Activated naive CD8-positive, alpha-beta T cell treated with anti-CD3 and anti-CD28 coated beads, Interleukin-2, amount 10 ng/mL, durations not matched to agents 7 days and 5 days (primary cell): ENCODE results near the gene CEACAM16. TPM values are rescaled to one million over a fixed set of nuclear protein-coding genes. Genes with fewer than 3 reads are reported as not detected.

Experiments
- ATAC-seq: fragments of 150-1000 bp; cut with Tn5 transposase; one replicate; pipeline ENCODE4 v1.10.0; 2021; ENCODE audit warnings: low read depth, moderate library complexity
- POLR2A ChIA-PET: fragments of 350-600 bp; sonication (Branson Sonifier 250); formaldehyde crosslinking; loops from one replicate; lab custom pipeline; 2021; ENCODE audit warnings: antibody characterized with exemption; lab: Charles Lee
- DNase-seq: peaks from one replicate; pipeline ENCODE4 v3.0.0; 2021
- H3K27ac Mint-ChIP-seq: one replicate; pipeline ENCODE4 v1.8.0; 2022; ENCODE audit warnings: mild to moderate bottlenecking, mixed read lengths
- H3K27me3 Mint-ChIP-seq: one replicate; pipeline ENCODE4 v1.8.0; 2022; ENCODE audit warnings: mild to moderate bottlenecking, moderate library complexity, mixed read lengths
- H3K36me3 Mint-ChIP-seq: one replicate; pipeline ENCODE4 v1.8.0; 2021; ENCODE audit warnings: mild to moderate bottlenecking, mixed read lengths
- H3K4me1 Mint-ChIP-seq: one replicate; pipeline ENCODE4 v1.8.0; 2021; ENCODE audit warnings: mixed read lengths
- H3K4me3 Mint-ChIP-seq: one replicate; pipeline ENCODE4 v1.8.0; 2022; ENCODE audit warnings: mild to moderate bottlenecking, moderate library complexity, mixed read lengths
- H3K9me3 Mint-ChIP-seq: one replicate; pipeline ENCODE4 v1.8.0; 2021; ENCODE audit warnings: mixed read lengths
- total RNA-seq, 2 experiments: library from RNA; stranded (reverse); gene quantifications; one replicate each; pipeline ENCODE4 v1.2.3, GENCODE V29; 2021

The CEACAM16 gene
- not detected for total RNA-seq

DNA sequence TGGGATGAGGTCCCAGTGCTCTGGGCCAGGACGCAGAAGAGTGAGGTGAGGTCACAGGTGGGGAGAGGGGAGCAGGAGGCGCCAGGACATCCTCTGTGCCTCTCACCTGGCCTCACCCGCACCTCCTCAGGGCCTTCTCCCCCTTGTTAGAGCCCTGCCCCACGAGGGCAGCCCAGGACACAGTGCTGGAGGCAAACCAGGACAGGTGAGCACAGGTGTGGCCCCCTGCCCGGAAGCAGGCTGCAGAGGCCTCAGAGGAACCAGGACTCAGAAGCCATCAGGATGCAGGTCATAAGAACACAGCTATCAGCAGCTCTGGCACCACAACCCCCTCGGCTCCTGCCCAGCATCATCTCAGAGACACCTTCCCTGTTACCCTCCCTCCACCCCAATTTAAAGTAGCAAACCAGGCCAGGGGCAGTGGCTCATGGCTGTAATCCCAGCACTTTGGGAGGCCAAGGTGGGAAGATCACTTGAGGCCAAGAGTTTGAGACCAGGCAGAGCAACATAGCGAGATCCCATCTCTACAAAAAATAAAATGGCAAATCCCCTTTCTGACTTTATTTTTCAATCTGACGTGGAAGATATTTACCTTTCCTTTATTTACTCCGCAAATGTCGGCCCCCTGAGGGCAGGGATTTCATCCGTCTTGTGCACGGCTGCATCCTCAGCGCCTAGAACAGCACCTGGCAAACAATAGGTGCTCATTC is at the start of gene CEACAM16:
TSS of gene CEACAM16 (plus strand) at position 660 of the 710 bp plus-strand sequence. CDS start 2,306 bp downstream, outside the sequence.
- H3K27me3 Mint-ChIP-seq = peaks cover 23% of the 10 kb centered on the region
- H3K36me3 Mint-ChIP-seq = no peaks in the 10 kb centered on the region
- no peak within 1 kb of the TSS for H3K4me3 Mint-ChIP-seq
- ATAC-seq (no peak), DNase-seq (no peak)
- POLR2A ChIA-PET = no interaction called here
- H3K4me1 Mint-ChIP-seq = peaks cover 3% of the 10 kb centered on the region
- H3K9me3 Mint-ChIP-seq = no peaks in the 10 kb centered on the region
- H3K27ac Mint-ChIP-seq = no peak within 1 kb of the TSS

- DNase-seq = no peak
- Mint-ChIP-seq H3K4me3 (no peak overlapping the region), H3K27me3 (peaks cover under 1% of the 10 kb centered on the region), H3K36me3 (peaks cover 6% of the 10 kb centered on the region), H3K4me1 (peaks cover 3% of the 10 kb centered on the region), H3K9me3 (no peaks in the 10 kb centered on the region), H3K27ac (no peak overlapping the region)
- POLR2A ChIA-PET = no interaction called here
- ATAC-seq = no peak
These were observed 49.3 kb upstream of the CEACAM16 start for GRCh38 chr19:44649578-44650145.

GRCh38 chr19:44653343-44653742 is 45.6 kb upstream of the CEACAM16 start:
- no peak for ATAC-seq
- H3K9me3 Mint-ChIP-seq = no peaks in the 10 kb centered on the region
- DNase-seq = no peak
- no peaks in the 10 kb centered on the region for H3K27me3 Mint-ChIP-seq
- H3K4me1 Mint-ChIP-seq = peaks cover 5% of the 10 kb centered on the region
- peaks cover 8% of the 10 kb centered on the region for H3K36me3 Mint-ChIP-seq
- POLR2A ChIA-PET = no interaction called here
- H3K4me3 Mint-ChIP-seq = no peak overlapping the region
- no peak overlapping the region for H3K27ac Mint-ChIP-seq

DNA sequence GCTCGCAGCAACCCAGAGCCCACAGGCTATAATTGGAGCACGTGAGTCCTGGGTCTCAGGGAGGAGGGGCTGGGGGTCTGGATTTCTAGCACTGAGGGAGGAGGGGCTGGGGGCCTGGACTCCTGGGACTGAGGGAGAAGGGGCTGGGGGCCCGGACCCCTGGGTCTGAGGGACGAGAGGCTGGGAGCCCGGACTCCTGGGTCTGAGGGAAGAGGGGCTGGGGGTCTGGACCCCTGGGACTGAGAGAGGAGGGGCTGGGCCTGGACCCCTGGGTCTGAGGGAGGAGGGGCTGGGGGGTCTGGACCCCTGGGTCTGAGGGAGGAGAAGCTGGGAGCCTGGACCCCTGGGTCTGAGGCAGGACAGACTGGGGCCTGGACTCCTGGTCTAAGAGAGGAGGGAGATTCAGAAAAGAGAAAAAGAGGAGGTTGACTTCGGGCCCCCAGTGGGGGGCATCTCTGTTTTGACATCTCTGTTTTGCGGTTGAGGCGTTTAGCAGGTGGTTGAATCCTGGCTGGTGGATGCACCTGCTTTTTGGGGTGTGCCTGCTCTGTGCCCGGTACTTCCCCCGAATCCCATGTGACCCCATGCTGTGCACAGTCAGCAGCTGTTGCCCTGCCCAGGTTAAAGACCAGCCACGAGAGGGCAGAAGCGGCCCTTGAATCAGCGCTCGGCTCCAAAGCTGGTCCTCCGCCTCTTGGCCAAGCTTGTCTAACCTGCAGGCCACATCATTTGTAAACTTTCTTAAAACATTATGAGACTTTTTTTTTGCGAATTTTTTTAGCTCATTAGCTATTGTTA is 44.8 kb upstream of the CEACAM16 start:
- POLR2A ChIA-PET = interaction anchor here (0.5 to 0.6 kb wide), 2 partner anchors 66 to 442 kb away, joined by 3 to 4 read pairs; partner anchors contain the start of gene ZNF227
- Mint-ChIP-seq H3K4me3 (no peak overlapping the region), H3K27me3 (no peaks in the 10 kb centered on the region), H3K9me3 (no peaks in the 10 kb centered on the region), H3K4me1 (peaks cover 5% of the 10 kb centered on the region), H3K36me3 (peaks cover 10% of the 10 kb centered on the region), H3K27ac (peak overlapping the region; percentile 18)
- ATAC-seq = peak; percentile 94
- peak; percentile 73 for DNase-seq

DNA sequence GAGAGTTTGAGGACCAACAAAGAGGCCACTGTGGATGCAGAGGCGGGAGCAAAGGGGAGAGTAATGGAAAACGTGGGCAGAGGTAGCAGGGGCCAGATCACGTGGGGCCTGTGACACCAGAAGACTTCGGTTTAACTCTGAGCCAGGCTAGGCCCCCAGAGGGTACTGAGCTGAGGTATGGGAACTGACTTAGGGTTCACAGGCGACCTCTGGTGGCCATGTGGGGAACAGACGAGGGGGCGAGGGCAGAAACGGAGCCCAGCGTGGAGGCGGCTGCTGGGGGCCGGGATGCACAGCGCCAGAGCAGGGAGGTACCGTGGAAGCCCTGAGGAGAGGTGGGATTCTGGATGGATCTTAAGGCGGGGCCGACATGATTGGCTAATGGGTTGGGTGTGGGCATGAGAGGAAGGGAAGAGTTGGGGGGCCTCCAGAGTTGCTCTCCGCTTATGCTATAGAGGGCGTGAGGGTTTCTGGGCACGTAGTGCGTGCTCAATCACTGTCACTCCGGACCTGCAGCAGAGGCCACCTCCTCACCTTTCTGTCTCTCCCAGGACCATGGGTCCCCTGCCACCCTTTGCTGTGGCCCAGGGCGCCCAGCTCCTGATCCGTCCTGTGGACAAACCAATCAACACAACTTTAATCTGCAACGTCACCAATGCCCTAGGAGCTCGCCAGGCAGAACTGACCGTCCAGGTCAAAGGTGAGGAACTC is 41.6 kb upstream of the CEACAM16 start:
- DNase-seq (peak; percentile 78), ATAC-seq (peak; percentile 47)
- Mint-ChIP-seq H3K4me3 (no peak overlapping the region), H3K27me3 (no peaks in the 10 kb centered on the region), H3K36me3 (peaks cover 6% of the 10 kb centered on the region), H3K4me1 (peaks cover 5% of the 10 kb centered on the region), H3K27ac (no peak overlapping the region), H3K9me3 (no peaks in the 10 kb centered on the region)
- POLR2A ChIA-PET = interaction anchor here (1.6 kb wide), 1 partner anchor 80 kb away, joined by 4 read pairs; no protein-coding TSS in a partner anchor

GRCh38 chr19:44658069-44658733 is 40.8 kb upstream of the CEACAM16 start:
- no peaks in the 10 kb centered on the region for H3K9me3 Mint-ChIP-seq
- H3K27ac Mint-ChIP-seq = no peak overlapping the region
- POLR2A ChIA-PET = no interaction called here
- H3K4me3 Mint-ChIP-seq = no peak overlapping the region
- no peaks in the 10 kb centered on the region for H3K27me3 Mint-ChIP-seq
- DNase-seq (no peak), ATAC-seq (no peak)
- peaks cover 4% of the 10 kb centered on the region for H3K36me3 Mint-ChIP-seq
- peaks cover 5% of the 10 kb centered on the region for H3K4me1 Mint-ChIP-seq

DNA sequence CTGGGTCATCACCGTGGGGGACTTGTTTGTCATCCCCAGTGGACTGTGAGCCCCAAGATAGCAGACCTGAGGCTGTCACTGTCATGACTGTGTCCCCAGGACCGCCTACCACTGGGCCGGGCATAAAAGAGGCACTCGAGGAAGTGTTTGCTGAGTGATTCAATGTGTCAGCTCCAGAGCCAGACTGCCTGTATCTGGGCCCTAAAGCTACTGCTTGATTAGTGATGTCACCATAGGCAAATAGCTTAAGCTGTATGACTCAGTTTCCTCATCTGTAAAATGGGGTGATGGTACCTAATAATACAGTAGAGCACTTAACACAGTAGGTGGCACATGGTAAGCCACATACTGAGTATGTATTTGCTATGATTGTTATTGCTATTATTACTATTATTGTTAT is 38.9 kb upstream of the CEACAM16 start:
- H3K27me3 Mint-ChIP-seq = no peaks in the 10 kb centered on the region
- no peak overlapping the region for H3K4me3 Mint-ChIP-seq
- H3K36me3 Mint-ChIP-seq = peaks cover 4% of the 10 kb centered on the region
- H3K9me3 Mint-ChIP-seq = no peaks in the 10 kb centered on the region
- ATAC-seq = no peak
- H3K4me1 Mint-ChIP-seq = peaks cover 1% of the 10 kb centered on the region
- no peak for DNase-seq
- POLR2A ChIA-PET = no interaction called here
- no peak overlapping the region for H3K27ac Mint-ChIP-seq

GRCh38 chr19:44661205-44661604 is 37.7 kb upstream of the CEACAM16 start:
- no peak overlapping the region for H3K4me3 Mint-ChIP-seq
- no peak overlapping the region for H3K27ac Mint-ChIP-seq
- POLR2A ChIA-PET = no interaction called here
- peaks cover 1% of the 10 kb centered on the region for H3K4me1 Mint-ChIP-seq
- no peak for DNase-seq
- peaks cover 2% of the 10 kb centered on the region for H3K36me3 Mint-ChIP-seq
- no peak for ATAC-seq
- H3K27me3 Mint-ChIP-seq = no peaks in the 10 kb centered on the region
- no peaks in the 10 kb centered on the region for H3K9me3 Mint-ChIP-seq

DNA sequence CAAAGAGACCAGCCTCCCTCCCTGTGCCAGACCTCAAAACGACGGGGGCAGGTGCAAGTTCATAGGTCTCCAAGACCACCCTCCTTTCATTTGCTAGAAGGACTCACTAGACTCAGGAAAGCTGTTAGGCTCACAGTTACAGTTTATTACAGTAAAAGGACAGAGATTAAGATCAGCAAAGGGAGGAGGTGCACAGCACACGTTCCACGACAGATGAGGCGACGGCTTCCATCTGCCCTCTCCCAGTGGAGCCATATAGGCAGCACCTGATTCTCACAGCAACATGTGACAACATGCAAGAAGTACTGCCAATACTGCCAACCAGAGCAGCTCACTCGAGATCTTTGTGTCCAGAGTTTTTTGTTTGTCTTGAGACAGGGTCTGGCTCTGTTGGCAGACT is 37.0 kb upstream of the CEACAM16 start:
- POLR2A ChIA-PET = no interaction called here
- DNase-seq = no peak
- Mint-ChIP-seq H3K27me3 (no peaks in the 10 kb centered on the region), H3K9me3 (no peaks in the 10 kb centered on the region), H3K4me3 (no peak overlapping the region), H3K4me1 (peaks cover 1% of the 10 kb centered on the region), H3K27ac (no peak overlapping the region), H3K36me3 (peaks cover 2% of the 10 kb centered on the region)
- ATAC-seq = no peak

- H3K4me3 Mint-ChIP-seq = no peak overlapping the region
- POLR2A ChIA-PET = no interaction called here
- no peak overlapping the region for H3K27ac Mint-ChIP-seq
- no peak for DNase-seq
- ATAC-seq = no peak
- no peaks in the 10 kb centered on the region for H3K9me3 Mint-ChIP-seq
- no peaks in the 10 kb centered on the region for H3K4me1 Mint-ChIP-seq
- H3K27me3 Mint-ChIP-seq = no peaks in the 10 kb centered on the region
- H3K36me3 Mint-ChIP-seq = peaks cover 2% of the 10 kb centered on the region
These were observed 36.1 kb upstream of the CEACAM16 start for GRCh38 chr19:44662691-44663385.

- ATAC-seq (no peak), DNase-seq (no peak)
- POLR2A ChIA-PET = no interaction called here
- Mint-ChIP-seq H3K36me3 (no peaks in the 10 kb centered on the region), H3K27ac (no peak overlapping the region), H3K9me3 (no peaks in the 10 kb centered on the region), H3K4me1 (no peaks in the 10 kb centered on the region), H3K4me3 (no peak overlapping the region), H3K27me3 (no peaks in the 10 kb centered on the region)
These were observed 35.0 kb upstream of the CEACAM16 start for GRCh38 chr19:44663996-44664395.

- POLR2A ChIA-PET = no interaction called here
- no peak for DNase-seq
- no peaks in the 10 kb centered on the region for H3K27me3 Mint-ChIP-seq
- no peak for ATAC-seq
- H3K27ac Mint-ChIP-seq = no peak overlapping the region
- no peak overlapping the region for H3K4me3 Mint-ChIP-seq
- no peaks in the 10 kb centered on the region for H3K36me3 Mint-ChIP-seq
- no peaks in the 10 kb centered on the region for H3K9me3 Mint-ChIP-seq
- no peaks in the 10 kb centered on the region for H3K4me1 Mint-ChIP-seq
These were observed 34.0 kb upstream of the CEACAM16 start for GRCh38 chr19:44664976-44665375.
